ENCODE results near the gene FAR2.

FAR2 gene

GRCh38 chr12:29208936-29209701 is 60.0 kb downstream of the FAR2 start:
- DNase-seq: no peak

GRCh38 chr12:29211696-29212095 is 62.6 kb downstream of the FAR2 start:
- no peak for DNase-seq

- no peak for DNase-seq
These were observed 63.8 kb downstream of the FAR2 start for GRCh38 chr12:29212682-29213403.

- DNase-seq: no peak
These were observed 67.2 kb downstream of the FAR2 start for GRCh38 chr12:29216266-29216665.

- peak; percentile 17 for DNase-seq
These were observed 67.9 kb downstream of the FAR2 start for GRCh38 chr12:29216797-29217575.

GRCh38 chr12:29220632-29221336 is 71.7 kb downstream of the FAR2 start:
- DNase-seq: no peak

GRCh38 chr12:29222200-29222599 is 73.1 kb downstream of the FAR2 start:
- no peak for DNase-seq

- DNase-seq: no peak
These were observed 74.3 kb downstream of the FAR2 start for GRCh38 chr12:29223426-29223825.

GRCh38 chr12:29223956-29224543 is 75.0 kb downstream of the FAR2 start:
- DNase-seq: no peak

- no peak for DNase-seq
These were observed 75.5 kb downstream of the FAR2 start for GRCh38 chr12:29224572-29224971.

- DNase-seq: peak; percentile 21
These were observed 76.8 kb downstream of the FAR2 start for GRCh38 chr12:29225834-29226233.

- no peak for DNase-seq
These were observed 77.5 kb downstream of the FAR2 start for GRCh38 chr12:29226616-29227015.

- no peak for DNase-seq
These were observed 79.5 kb downstream of the FAR2 start for GRCh38 chr12:29228474-29229157.

GRCh38 chr12:29229158-29229505 is 80.1 kb downstream of the FAR2 start:
- no peak for DNase-seq

GRCh38 chr12:29229937-29230336 is 80.9 kb downstream of the FAR2 start:
- DNase-seq: no peak

- no peak for DNase-seq
These were observed 81.9 kb downstream of the FAR2 start for GRCh38 chr12:29230800-29231560.

GRCh38 chr12:29232086-29232485 is 83.0 kb downstream of the FAR2 start:
- DNase-seq: no peak

- DNase-seq: no peak
These were observed 85.5 kb downstream of the FAR2 start for GRCh38 chr12:29234552-29234951.

- no peak for DNase-seq
These were observed 86.0 kb downstream of the FAR2 start for GRCh38 chr12:29234965-29235626.

GRCh38 chr12:29238822-29239291 is 89.8 kb downstream of the FAR2 start:
- peak; percentile 24 for DNase-seq

GRCh38 chr12:29239336-29239735 is 90.3 kb downstream of the FAR2 start:
- DNase-seq: no peak
